ENCODE measurements around the gene RAD18.

The RAD18 gene

DNA sequence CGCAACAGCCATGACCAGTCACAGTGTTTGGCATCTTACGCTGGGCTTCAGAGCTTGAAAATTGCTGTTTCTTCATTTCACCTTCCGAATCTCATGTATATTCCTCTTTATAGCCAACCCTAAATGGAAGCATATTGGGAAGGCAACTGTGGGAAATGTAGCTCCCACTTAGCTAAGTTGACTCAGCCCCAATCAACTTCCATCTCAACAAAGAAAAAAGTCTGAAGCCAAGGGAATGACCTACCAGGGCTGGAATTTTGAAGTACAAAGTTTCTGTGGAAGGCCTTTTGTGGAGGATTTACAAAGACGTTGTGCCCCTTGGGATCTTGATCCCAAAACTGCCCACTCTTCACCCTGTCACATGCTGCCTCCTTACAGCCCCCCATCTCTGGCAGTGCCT lies 108.6 kb downstream of the RAD18 start:
- no peaks in the 10 kb centered on the region for H3K9me3 ChIP-seq (ENCODE audit: insufficient read depth, low read length)
- no peak overlapping the region for H3K4me2 ChIP-seq (ENCODE audit: low read depth, low read length, poor library complexity, severe bottlenecking)
- H3F3A ChIP-seq (ENCODE audit: insufficient read depth), result no peaks in the 10 kb centered on the region
- H4K20me1 ChIP-seq (ENCODE audit: low read depth, low read length), result no peaks in the 10 kb centered on the region
- no peaks in the 10 kb centered on the region for H3K36me3 ChIP-seq (ENCODE audit: low read length)
- H3K9me2 ChIP-seq (replicated peaks; ENCODE audit: insufficient read depth, low read length), result no peaks in the 10 kb centered on the region
- no peaks in the 10 kb centered on the region for H3K79me2 ChIP-seq (ENCODE audit: insufficient read depth, low read length)
- H3K9ac ChIP-seq (ENCODE audit: low read length), result no peak overlapping the region
- TF ChIP-seq, protein P1, sequence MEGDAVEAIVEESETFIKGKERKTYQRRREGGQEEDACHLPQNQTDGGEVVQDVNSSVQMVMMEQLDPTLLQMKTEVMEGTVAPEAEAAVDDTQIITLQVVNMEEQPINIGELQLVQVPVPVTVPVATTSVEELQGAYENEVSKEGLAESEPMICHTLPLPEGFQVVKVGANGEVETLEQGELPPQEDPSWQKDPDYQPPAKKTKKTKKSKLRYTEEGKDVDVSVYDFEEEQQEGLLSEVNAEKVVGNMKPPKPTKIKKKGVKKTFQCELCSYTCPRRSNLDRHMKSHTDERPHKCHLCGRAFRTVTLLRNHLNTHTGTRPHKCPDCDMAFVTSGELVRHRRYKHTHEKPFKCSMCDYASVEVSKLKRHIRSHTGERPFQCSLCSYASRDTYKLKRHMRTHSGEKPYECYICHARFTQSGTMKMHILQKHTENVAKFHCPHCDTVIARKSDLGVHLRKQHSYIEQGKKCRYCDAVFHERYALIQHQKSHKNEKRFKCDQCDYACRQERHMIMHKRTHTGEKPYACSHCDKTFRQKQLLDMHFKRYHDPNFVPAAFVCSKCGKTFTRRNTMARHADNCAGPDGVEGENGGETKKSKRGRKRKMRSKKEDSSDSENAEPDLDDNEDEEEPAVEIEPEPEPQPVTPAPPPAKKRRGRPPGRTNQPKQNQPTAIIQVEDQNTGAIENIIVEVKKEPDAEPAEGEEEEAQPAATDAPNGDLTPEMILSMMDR (IDR thresholded peaks at IDR 0.05; ENCODE audit: insufficient read depth, low read length, poor library complexity, severe bottlenecking), result no peak
- TF ChIP-seq EZH2phosphoT487 (conservative IDR thresholded peaks at IDR 0.05; ENCODE audit: low read length), result no peak
- no peak overlapping the region for H2AFZ ChIP-seq (ENCODE audit: low read depth, low read length, severe bottlenecking)
- H3K27me3 ChIP-seq (ENCODE audit: low read length), result no peaks in the 10 kb centered on the region
- no peak overlapping the region for H3K4me3 ChIP-seq (ENCODE audit: insufficient read depth, low read length, poor library complexity, severe bottlenecking)
- no peak overlapping the region for H3K27ac ChIP-seq (ENCODE audit: low read depth, low read length)

DNA sequence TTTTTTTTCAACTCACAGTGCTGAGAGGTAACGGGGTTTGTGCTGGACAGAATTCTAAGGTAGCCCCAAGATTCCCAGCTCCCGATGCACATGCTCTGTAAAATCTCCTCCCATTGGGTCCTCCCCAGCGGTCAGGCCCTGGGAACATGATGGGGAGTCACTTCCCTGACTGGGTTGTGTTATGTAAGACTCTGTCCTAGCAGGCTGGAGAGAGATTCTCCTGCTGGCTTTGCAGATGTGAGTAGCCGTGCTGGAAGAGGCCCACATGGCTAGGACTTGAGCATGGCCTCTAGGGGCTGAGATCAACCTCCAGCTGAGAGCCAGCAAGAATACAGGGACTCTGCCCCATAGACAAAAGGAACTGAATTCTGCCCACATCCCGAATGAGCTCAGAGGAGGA lies 110.2 kb downstream of the RAD18 start:
- Histone ChIP-seq H3K9me3 (ENCODE audit: insufficient read depth, low read length) (no peaks in the 10 kb centered on the region), H3K4me2 (ENCODE audit: low read depth, low read length, poor library complexity, severe bottlenecking) (no peak overlapping the region), H3K36me3 (ENCODE audit: low read length) (no peaks in the 10 kb centered on the region), H3K9ac (ENCODE audit: low read length) (no peak overlapping the region), H3K9me2 (replicated peaks; ENCODE audit: insufficient read depth, low read length) (no peaks in the 10 kb centered on the region), H2AFZ (ENCODE audit: low read depth, low read length, severe bottlenecking) (no peak overlapping the region), H3F3A (ENCODE audit: insufficient read depth) (no peaks in the 10 kb centered on the region), H3K79me2 (ENCODE audit: insufficient read depth, low read length) (no peaks in the 10 kb centered on the region), H3K27me3 (ENCODE audit: low read length) (no peaks in the 10 kb centered on the region), H3K4me3 (ENCODE audit: insufficient read depth, low read length, poor library complexity, severe bottlenecking) (no peak overlapping the region), H4K20me1 (ENCODE audit: low read depth, low read length) (no peaks in the 10 kb centered on the region), H3K27ac (ENCODE audit: low read depth, low read length) (no peak overlapping the region)
- TF ChIP-seq, protein P1 (IDR thresholded peaks at IDR 0.05; ENCODE audit: insufficient read depth, low read length, poor library complexity, severe bottlenecking), result no peak
- TF ChIP-seq EZH2phosphoT487 (conservative IDR thresholded peaks at IDR 0.05; ENCODE audit: low read length), result no peak

DNA sequence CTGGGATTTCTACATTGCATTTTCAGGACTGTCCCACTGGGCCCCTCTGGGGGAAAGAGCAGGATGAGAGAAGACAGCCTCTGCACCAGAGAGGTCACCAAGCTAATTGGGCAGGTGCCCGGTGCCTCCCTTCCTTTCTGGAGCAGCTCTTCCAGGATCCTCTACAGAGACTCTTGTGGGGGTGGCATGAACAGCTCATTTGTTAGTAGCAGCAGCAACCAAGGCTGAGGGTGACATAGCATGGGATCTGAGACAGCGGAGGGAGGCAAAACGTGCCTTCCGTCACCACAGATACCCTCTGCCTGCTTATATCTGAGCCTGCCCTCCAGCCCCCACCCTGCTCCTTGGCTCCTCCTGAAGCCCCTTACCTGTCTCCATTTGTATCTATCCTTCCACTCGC lies 110.8 kb downstream of the RAD18 start:
- no peaks in the 10 kb centered on the region for H3K9me2 ChIP-seq (replicated peaks; ENCODE audit: insufficient read depth, low read length)

More for the DNA sequence above, 110.8 kb downstream of the RAD18 start:
- H3K9ac ChIP-seq (ENCODE audit: low read length), result no peak overlapping the region
- H3K4me3 ChIP-seq (ENCODE audit: insufficient read depth, low read length, poor library complexity, severe bottlenecking), result no peak overlapping the region
- no peaks in the 10 kb centered on the region for H3K36me3 ChIP-seq (ENCODE audit: low read length)
- H3K9me3 ChIP-seq (ENCODE audit: insufficient read depth, low read length), result no peaks in the 10 kb centered on the region
- H3F3A ChIP-seq (ENCODE audit: insufficient read depth), result no peaks in the 10 kb centered on the region
- no peak overlapping the region for H2AFZ ChIP-seq (ENCODE audit: low read depth, low read length, severe bottlenecking)
- no peak for TF ChIP-seq EZH2phosphoT487 (conservative IDR thresholded peaks at IDR 0.05; ENCODE audit: low read length)
- TF ChIP-seq, protein P1 (IDR thresholded peaks at IDR 0.05; ENCODE audit: insufficient read depth, low read length, poor library complexity, severe bottlenecking), result no peak
- no peaks in the 10 kb centered on the region for H3K79me2 ChIP-seq (ENCODE audit: insufficient read depth, low read length)
- no peak overlapping the region for H3K4me2 ChIP-seq (ENCODE audit: low read depth, low read length, poor library complexity, severe bottlenecking)
- H3K27ac ChIP-seq (ENCODE audit: low read depth, low read length), result no peak overlapping the region
- H4K20me1 ChIP-seq (ENCODE audit: low read depth, low read length), result no peaks in the 10 kb centered on the region
- H3K27me3 ChIP-seq (ENCODE audit: low read length), result no peaks in the 10 kb centered on the region

Measured in SU-DHL-6 (cell line).